Activated gamma-delta T cell treated with Interleukin-2 at 50 U/mL for 16 hours (primary cell): ENCODE measurements around the gene STOML1.

ENCODE experiments used
- DNase-seq: peaks from one replicate; pipeline ENCODE4 v3.0.0-alpha.2; 2020

The STOML1 gene

GRCh38 chr15:73991726-73992593 lies at the start of gene STOML1:
TSS of gene STOML1 (minus strand) at chr15:73992295. CDS start at chr15:73992223, 72 bp downstream.
- DNase-seq = peak; percentile 92

- DNase-seq = no peak
These were observed 49.2 kb upstream of the STOML1 start for GRCh38 chr15:74041311-74041756.

- DNase-seq = no peak
These were observed 48.2 kb upstream of the STOML1 start for GRCh38 chr15:74040109-74040850.

GRCh38 chr15:74039656-74040010 lies 47.5 kb upstream of the STOML1 start:
- DNase-seq = no peak

GRCh38 chr15:74038707-74039655 lies 46.9 kb upstream of the STOML1 start:
- no peak for DNase-seq

GRCh38 chr15:74037171-74038117 lies 45.3 kb upstream of the STOML1 start:
- no peak for DNase-seq

GRCh38 chr15:74036271-74037170 lies 44.4 kb upstream of the STOML1 start:
- DNase-seq = no peak

GRCh38 chr15:74035121-74036017 lies 43.3 kb upstream of the STOML1 start:
- no peak for DNase-seq

- no peak for DNase-seq
These were observed 42.2 kb upstream of the STOML1 start for GRCh38 chr15:74034206-74034755.

- DNase-seq = no peak
These were observed 40.8 kb upstream of the STOML1 start for GRCh38 chr15:74032606-74033561.

- no peak for DNase-seq
These were observed 40.0 kb upstream of the STOML1 start for GRCh38 chr15:74032046-74032445.

- DNase-seq = no peak
These were observed 36.6 kb upstream of the STOML1 start for GRCh38 chr15:74028646-74029045.

- DNase-seq = no peak
These were observed 35.6 kb upstream of the STOML1 start for GRCh38 chr15:74027688-74028087.

- DNase-seq = no peak
These were observed 33.3 kb upstream of the STOML1 start for GRCh38 chr15:74025436-74025835.

GRCh38 chr15:74024687-74025086 lies 32.6 kb upstream of the STOML1 start:
- no peak for DNase-seq

GRCh38 chr15:74022706-74023470 lies 30.8 kb upstream of the STOML1 start:
- DNase-seq = no peak

GRCh38 chr15:74019734-74020133 lies 27.6 kb upstream of the STOML1 start:
- DNase-seq = no peak
